Muscle of back (tissue), 11 donors: ENCODE results near the gene EHF. TPM values are rescaled to one million over a fixed set of nuclear protein-coding genes. Genes with fewer than 3 reads are reported as not detected.
A peak's percentile ranks its signal among the peaks of the same experiment; 100 is the strongest.

Source experiments
- DNase-seq, 3 donors: peaks; one replicate each; pipeline versions ENCODE4 v3.0.0 to v3.0.0-alpha.2; 2013
- polyA plus RNA-seq, 10 donors: library from polyadenylated mRNA; unstranded; fragments of 120-200 nt; gene quantifications; one replicate each; pipeline ENCODE4 v1.2.1, GENCODE V29; 2013; ENCODE audit not compliant: insufficient read length in 10 of 10

EHF gene
- polyA plus RNA-seq, 10 donors: 0.12 to 5.4 (median 4.5) TPM; not detected in 7

- DNase-seq: no peak
Observed at GRCh38 chr11:34601609-34602008, 19.3 kb upstream of the EHF start.

- no peak for DNase-seq
Observed at GRCh38 chr11:34602245-34602644, 18.6 kb upstream of the EHF start.

GRCh38 chr11:34603129-34604001 is 17.5 kb upstream of the EHF start:
- DNase-seq: no peak

GRCh38 chr11:34604145-34604544 is 16.7 kb upstream of the EHF start:
- DNase-seq: no peak

- no peak for DNase-seq
Observed at GRCh38 chr11:34604911-34605310, 16.0 kb upstream of the EHF start.

- no peak for DNase-seq
Observed at GRCh38 chr11:34605481-34606325, 15.2 kb upstream of the EHF start.

- no peak for DNase-seq
Observed at GRCh38 chr11:34606326-34607120, 14.4 kb upstream of the EHF start.

- DNase-seq: no peak
Observed at GRCh38 chr11:34609187-34609751, 11.6 kb upstream of the EHF start.

- DNase-seq: no peak
Observed at GRCh38 chr11:34609850-34610249, 11.0 kb upstream of the EHF start.

GRCh38 chr11:34610324-34611041 is 10.4 kb upstream of the EHF start:
- DNase-seq: no peak

- DNase-seq: no peak
Observed at GRCh38 chr11:34613015-34613414, 7.9 kb upstream of the EHF start.

GRCh38 chr11:34613552-34614056 is 7.3 kb upstream of the EHF start:
- peak in 2 of 3 donors; percentile 20 to 23 for DNase-seq

- peak in 2 of 3 donors; percentile 18 to 31 for DNase-seq
Observed at GRCh38 chr11:34614344-34615104, 6.4 kb upstream of the EHF start.

GRCh38 chr11:34616086-34616485 is 4.8 kb upstream of the EHF start:
- no peak for DNase-seq

- no peak for DNase-seq
Observed at GRCh38 chr11:34616830-34617504, 3.9 kb upstream of the EHF start.

- DNase-seq: no peak
Observed at GRCh38 chr11:34618406-34618805, 2.5 kb upstream of the EHF start.

GRCh38 chr11:34619062-34619516 is 1.8 kb upstream of the EHF start:
- no peak for DNase-seq

GRCh38 chr11:34620202-34620601 is 691 bp upstream of the EHF start:
- DNase-seq: no peak

GRCh38 chr11:34621876-34622275 is 983 bp downstream of the EHF start:
- no peak for DNase-seq
